DND-41 (cell line): ENCODE measurements around the gene CDC42EP1.

Source experiments
- ATAC-seq: fragments of 200-7000 bp; cut with Tn5 transposase; 3 replicates; pipeline ENCODE4 v1.9.1; 2021; ENCODE audit warnings: low read depth; ENCODE audit not compliant: insufficient read depth
- DNase-seq: peaks from one replicate; pipeline ENCODE4 v3.0.0-alpha.2; 2020
- H2AFZ ChIP-seq: 2 replicates; pipeline ENCODE4 v1.6.0; 2012; ENCODE audit warnings: low read depth, low read length
- H3K27ac ChIP-seq: 2 replicates; pipeline ENCODE4 v1.5.1; 2012; ENCODE audit warnings: low read length, inconsistent platforms
- H3K27me3 ChIP-seq: fragments of 200-600 bp; sonication (generic); 2 replicates; pipeline ENCODE4 v1.6.0; 2012; ENCODE audit warnings: low read length, mild to moderate bottlenecking, inconsistent platforms; ENCODE audit not compliant: insufficient read depth, poor library complexity
- H3K36me3 ChIP-seq: 2 replicates; pipeline ENCODE4 v1.5.1; 2012; ENCODE audit warnings: low read length, inconsistent platforms; ENCODE audit not compliant: insufficient read depth
- H3K4me1 ChIP-seq: 2 replicates; pipeline ENCODE4 v1.5.1; 2012; ENCODE audit warnings: mild to moderate bottlenecking, low read length; ENCODE audit not compliant: insufficient read depth
- H3K4me2 ChIP-seq: 2 replicates; pipeline ENCODE4 v1.6.0; 2012; ENCODE audit warnings: mild to moderate bottlenecking, moderate library complexity, low read length, inconsistent platforms; ENCODE audit not compliant: insufficient read depth
- H3K4me3 ChIP-seq, 2 experiments: fragments of 200-600 bp in 1 of 2; shearing (Covaris generic) in 1 of 2; 2 replicates each; pipeline ENCODE4 v1.5.1; 2012 to 2016; ENCODE audit warnings: inconsistent platforms in 2 of 2, low read length in 2 of 2, mild to moderate bottlenecking in 2 of 2, low read depth in 1 of 2, moderate library complexity in 1 of 2
- H3K79me2 ChIP-seq: 2 replicates; pipeline ENCODE4 v1.6.0; 2012; ENCODE audit warnings: low read length, inconsistent platforms; ENCODE audit not compliant: insufficient read depth
- H3K9ac ChIP-seq: 2 replicates; pipeline ENCODE4 v1.6.0; 2012; ENCODE audit warnings: low read depth, mild to moderate bottlenecking, inconsistent platforms, low read length, moderate library complexity
- H3K9me3 ChIP-seq: 2 replicates; pipeline ENCODE4 v1.5.1; 2012; ENCODE audit warnings: low read length, moderate library complexity, mild to moderate bottlenecking, inconsistent platforms; ENCODE audit not compliant: insufficient read depth, severe bottlenecking
- H4K20me1 ChIP-seq: 2 replicates; pipeline ENCODE4 v1.6.0; 2012; ENCODE audit warnings: low read length; ENCODE audit not compliant: insufficient read depth
- CTCF ChIP-seq: IDR thresholded peaks from 2 replicates; pipeline ENCODE4 v1.5.1; 2012; ENCODE audit warnings: borderline replicate concordance, low read length, moderate library complexity, mild to moderate bottlenecking; ENCODE audit not compliant: poor library complexity, severe bottlenecking; ENCODE audit errors: extremely low read depth
- EZH2 ChIP-seq: IDR thresholded peaks from 3 replicates; pipeline ENCODE4 v1.6.1; 2012; ENCODE audit warnings: borderline replicate concordance, low read depth, mild to moderate bottlenecking, moderate library complexity, low read length, inconsistent platforms; ENCODE audit not compliant: severe bottlenecking

Gene CDC42EP1

GRCh38 chr22:37568448-37569008 is 8.2 kb downstream of the CDC42EP1 start:
- peaks cover 7% of the 10 kb centered on the region for H3K27me3 ChIP-seq
- H3K9ac ChIP-seq = no peak overlapping the region
- H4K20me1 ChIP-seq = peaks cover 27% of the 10 kb centered on the region
- no peaks in the 10 kb centered on the region for H3K36me3 ChIP-seq
- H3K4me2 ChIP-seq = no peak overlapping the region
- no peak overlapping the region for H3K27ac ChIP-seq
- ATAC-seq = no peak
- H3K9me3 ChIP-seq = no peaks in the 10 kb centered on the region
- no peak for DNase-seq
- H2AFZ ChIP-seq = no peak overlapping the region
- H3K4me1 ChIP-seq = peaks cover 15% of the 10 kb centered on the region
- H3K4me3 ChIP-seq = no peak overlapping the region
- H3K79me2 ChIP-seq = no peaks in the 10 kb centered on the region
- TF ChIP-seq EZH2 (no peak), CTCF (no peak)

- Histone ChIP-seq H3K27ac (no peak overlapping the region), H2AFZ (no peak overlapping the region), H3K27me3 (peaks cover 7% of the 10 kb centered on the region), H3K4me3 (no peak overlapping the region), H3K36me3 (no peaks in the 10 kb centered on the region), H3K4me2 (no peak overlapping the region), H3K9ac (no peak overlapping the region), H4K20me1 (peaks cover 21% of the 10 kb centered on the region), H3K4me1 (peaks cover 15% of the 10 kb centered on the region), H3K9me3 (no peaks in the 10 kb centered on the region), H3K79me2 (no peaks in the 10 kb centered on the region)
- ATAC-seq (no peak), DNase-seq (no peak)
- no peak for TF ChIP-seq CTCF
- no peak for TF ChIP-seq EZH2
These were observed 9.0 kb downstream of the CDC42EP1 start for GRCh38 chr22:37569009-37569920.

- H3K9ac ChIP-seq = no peak overlapping the region
- H2AFZ ChIP-seq = no peak overlapping the region
- peaks cover 15% of the 10 kb centered on the region for H3K4me1 ChIP-seq
- peaks cover 20% of the 10 kb centered on the region for H4K20me1 ChIP-seq
- no peak for ATAC-seq
- no peak overlapping the region for H3K4me2 ChIP-seq
- H3K27me3 ChIP-seq = peaks cover 7% of the 10 kb centered on the region
- no peak overlapping the region for H3K4me3 ChIP-seq
- H3K27ac ChIP-seq = no peak overlapping the region
- no peak for DNase-seq
- H3K36me3 ChIP-seq = no peaks in the 10 kb centered on the region
- H3K9me3 ChIP-seq = no peaks in the 10 kb centered on the region
- TF ChIP-seq EZH2 = no peak
- TF ChIP-seq CTCF = no peak
- H3K79me2 ChIP-seq = no peaks in the 10 kb centered on the region
These were observed 9.8 kb downstream of the CDC42EP1 start for GRCh38 chr22:37569921-37570660.
